ENCODE data around the gene FAM53B. TPM values are rescaled to one million over a fixed set of nuclear protein-coding genes. Genes with fewer than 3 reads are reported as not detected.

Gene FAM53B
- total and polyA plus RNA-seq, 2 experiments from 2014 or later: 2.1 to 10.1 TPM

DNA sequence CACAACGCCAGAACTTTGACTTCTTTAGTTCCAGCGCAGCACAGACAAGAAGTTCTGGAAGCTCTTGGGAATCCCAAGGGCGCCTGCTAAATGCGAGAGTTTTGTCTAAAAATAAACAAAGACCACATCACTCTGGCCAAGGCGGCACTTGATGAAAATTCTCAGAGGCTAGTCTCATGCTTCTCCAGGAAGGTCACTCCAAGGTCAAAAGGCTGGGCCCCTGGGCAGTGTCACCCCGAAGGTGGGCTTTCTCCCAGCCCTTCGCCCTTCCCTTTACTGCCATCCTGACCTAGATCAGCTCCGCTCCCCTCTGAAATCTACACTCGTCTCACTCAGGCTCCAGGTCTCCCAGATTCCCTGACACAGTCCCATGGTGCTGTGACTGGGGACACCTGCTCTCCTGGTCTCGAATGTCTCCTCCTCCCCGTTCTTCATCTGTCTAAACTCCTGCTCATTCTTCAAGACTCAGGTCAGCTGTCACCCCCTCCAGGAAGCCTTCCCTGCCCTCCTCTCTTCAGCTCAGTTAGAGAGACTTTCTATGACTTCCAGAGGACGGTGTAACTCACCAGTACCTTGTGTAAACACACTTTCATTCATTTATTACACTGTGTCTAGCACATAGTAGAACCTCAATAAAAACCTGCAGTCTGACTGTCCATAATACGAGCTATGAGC, 10.5 kb downstream of the FAM53B start:
- Histone ChIP-seq H3K27ac (no peak overlapping the region), H3K9me3 (ENCODE audit: low read depth) (no peaks in the 10 kb centered on the region), H3K4me3 (no peak overlapping the region), H3K4me2 (ENCODE audit: unreplicated experiment) (no peak overlapping the region), H3K9ac (no peak overlapping the region), H3K4me1 (ENCODE audit: insufficient read depth) (peaks cover 13% of the 10 kb centered on the region), H4K20me1 (ENCODE audit: insufficient read depth) (no peaks in the 10 kb centered on the region), H3K27me3 (replicated peaks; ENCODE audit: insufficient read depth) (no peaks in the 10 kb centered on the region), H3K36me3 (ENCODE audit: low read depth) (no peaks in the 10 kb centered on the region), H2AFZ (no peak overlapping the region), H3K9me2 (ENCODE audit: insufficient read depth) (no peaks in the 10 kb centered on the region), H3K79me2 (ENCODE audit: insufficient read depth) (peaks cover 38% of the 10 kb centered on the region), H3F3A (ENCODE audit: insufficient read depth) (peaks cover 8% of the 10 kb centered on the region; the same call in 1 of the 2 replicates)
- DNase-seq: no peak
- 97 to 98% methylated on average over 13 of the region's 13 CpGs for WGBS, 2 experiments (ENCODE audit: low coverage in 1 of 2, low lambda C conversion rate in 2 of 2, missing lambda C conversion rate in 2 of 2)
- in situ Hi-C loops (cut with MboI): loop anchor here (10.0 kb wide), 1 partner anchor 179 kb away; no protein-coding TSS in a partner anchor
- TF ChIP-seq EZH2phosphoT487 (IDR thresholded peaks at IDR 0.05; ENCODE audit: insufficient read depth, low read depth) (no peak), EZH2 (IDR thresholded peaks at IDR 0.05; ENCODE audit: insufficient read depth, poor library complexity, severe bottlenecking) (no peak)

DNA sequence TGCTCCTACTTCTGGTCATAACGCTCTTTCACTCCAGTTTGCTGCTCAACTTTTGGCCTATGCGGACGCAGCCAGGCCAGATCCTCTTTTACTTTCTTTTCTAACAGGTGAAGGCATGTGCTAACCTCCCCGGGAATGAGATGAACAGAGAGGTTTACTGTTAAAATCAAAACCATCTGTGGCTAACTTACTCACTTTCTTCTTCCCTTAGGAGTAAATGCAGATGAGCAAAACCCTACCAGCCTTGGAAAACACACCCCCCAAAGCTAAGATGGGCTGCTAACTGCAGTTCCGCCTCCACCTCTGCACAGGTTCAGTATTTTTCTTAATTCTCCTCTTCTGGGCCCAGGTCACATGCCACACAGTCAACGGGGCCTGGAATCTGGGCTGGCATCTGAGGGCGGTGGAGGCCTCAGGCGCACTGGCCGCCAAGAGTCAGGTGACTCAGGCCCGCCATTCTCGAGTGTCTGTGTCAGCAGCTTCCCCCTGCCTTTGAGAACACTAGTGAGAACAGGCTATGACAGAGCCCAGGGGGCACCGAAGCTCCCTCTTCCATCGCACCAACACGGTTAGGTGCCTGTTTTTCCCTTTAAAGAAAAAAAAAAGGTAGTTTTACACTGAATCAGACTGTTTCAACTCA, 11.1 kb downstream of the FAM53B start:
- DNase-seq: no peak
- Histone ChIP-seq H3K27ac (no peak overlapping the region), H3K9me2 (ENCODE audit: insufficient read depth) (no peaks in the 10 kb centered on the region), H3K4me2 (ENCODE audit: unreplicated experiment) (no peak overlapping the region), H3K36me3 (ENCODE audit: low read depth) (no peaks in the 10 kb centered on the region), H3F3A (ENCODE audit: insufficient read depth) (peaks cover 14% of the 10 kb centered on the region; the same call in 1 of the 2 replicates), H3K4me3 (no peak overlapping the region), H3K9ac (no peak overlapping the region), H4K20me1 (ENCODE audit: insufficient read depth) (no peaks in the 10 kb centered on the region), H3K9me3 (ENCODE audit: low read depth) (no peaks in the 10 kb centered on the region), H2AFZ (no peak overlapping the region), H3K4me1 (ENCODE audit: insufficient read depth) (peaks cover 19% of the 10 kb centered on the region), H3K79me2 (ENCODE audit: insufficient read depth) (peaks cover 31% of the 10 kb centered on the region), H3K27me3 (replicated peaks; ENCODE audit: insufficient read depth) (no peaks in the 10 kb centered on the region)
- in situ Hi-C loops (cut with MboI): loop anchor here (10.0 kb wide), 1 partner anchor 178 kb away; no protein-coding TSS in a partner anchor
- WGBS, 2 experiments (ENCODE audit: low coverage in 1 of 2, low lambda C conversion rate in 2 of 2, missing lambda C conversion rate in 2 of 2): 94% methylated on average over 14 of the region's 14 CpGs
- TF ChIP-seq EZH2 (IDR thresholded peaks at IDR 0.05; ENCODE audit: insufficient read depth, poor library complexity, severe bottlenecking) (no peak), EZH2phosphoT487 (IDR thresholded peaks at IDR 0.05; ENCODE audit: insufficient read depth, low read depth) (no peak)

DNA sequence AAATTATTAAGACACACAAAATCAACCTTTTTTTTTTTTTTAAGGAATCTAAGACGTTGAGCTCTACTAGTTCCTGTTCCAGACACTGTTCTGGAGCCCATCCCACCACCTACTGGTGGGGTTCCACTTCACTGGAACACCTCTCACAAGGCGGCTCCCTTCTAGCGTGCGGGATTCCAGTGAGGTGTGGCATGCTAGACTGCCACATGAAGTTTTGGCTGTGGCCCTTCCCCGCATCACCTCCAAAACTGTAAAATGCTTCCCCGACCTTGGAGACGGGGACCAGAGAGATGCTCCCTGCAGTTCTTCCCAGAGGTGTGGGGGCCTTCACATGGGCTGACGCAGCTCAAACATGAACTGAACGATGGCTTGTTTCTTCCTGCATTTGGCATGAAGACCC, 12.6 kb downstream of the FAM53B start:
- Histone ChIP-seq H3K79me2 (ENCODE audit: insufficient read depth) (peaks cover 16% of the 10 kb centered on the region), H3F3A (ENCODE audit: insufficient read depth) (peaks cover 14% of the 10 kb centered on the region; the same call in 1 of the 2 replicates), H3K36me3 (ENCODE audit: low read depth) (no peaks in the 10 kb centered on the region), H3K4me3 (no peak overlapping the region), H4K20me1 (ENCODE audit: insufficient read depth) (no peaks in the 10 kb centered on the region), H3K9me2 (ENCODE audit: insufficient read depth) (no peaks in the 10 kb centered on the region), H3K4me1 (ENCODE audit: insufficient read depth) (peaks cover 14% of the 10 kb centered on the region), H3K9ac (no peak overlapping the region), H3K4me2 (ENCODE audit: unreplicated experiment) (no peak overlapping the region), H2AFZ (no peak overlapping the region), H3K27ac (no peak overlapping the region), H3K27me3 (replicated peaks; ENCODE audit: insufficient read depth) (no peaks in the 10 kb centered on the region), H3K9me3 (ENCODE audit: low read depth) (no peaks in the 10 kb centered on the region)
- TF ChIP-seq EZH2phosphoT487 (IDR thresholded peaks at IDR 0.05; ENCODE audit: insufficient read depth, low read depth): no peak
- no peak for TF ChIP-seq EZH2 (IDR thresholded peaks at IDR 0.05; ENCODE audit: insufficient read depth, poor library complexity, severe bottlenecking)
- DNase-seq: no peak
- 93 to 94% methylated on average over 9 of the region's 9 CpGs for WGBS, 2 experiments (ENCODE audit: low coverage in 1 of 2, low lambda C conversion rate in 2 of 2, missing lambda C conversion rate in 2 of 2)
- in situ Hi-C loops (cut with MboI): loop anchor here (10.0 kb wide), 1 partner anchor 177 kb away; no protein-coding TSS in a partner anchor

DNA sequence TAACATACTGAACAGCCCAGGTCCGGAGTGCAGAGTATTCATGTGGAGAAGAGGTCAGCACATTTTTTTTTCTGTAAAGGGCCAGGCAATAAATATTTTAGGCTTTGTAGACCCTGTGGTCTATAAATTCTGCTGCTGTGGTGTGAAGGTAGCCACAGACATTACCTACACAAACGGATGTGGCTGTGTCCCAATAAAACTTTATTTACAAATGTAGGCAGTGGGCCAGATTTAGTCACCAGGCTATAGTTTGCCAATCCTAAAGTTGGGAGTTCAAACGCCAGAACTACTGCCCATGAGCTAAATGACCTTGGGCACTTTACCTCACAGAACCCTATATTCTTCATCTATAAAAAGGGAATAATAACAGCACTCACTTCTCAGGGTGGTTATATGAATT, 13.4 kb downstream of the FAM53B start:
- Histone ChIP-seq H3K4me3 (no peak overlapping the region), H3K4me1 (ENCODE audit: insufficient read depth) (peaks cover 10% of the 10 kb centered on the region), H3K9me2 (ENCODE audit: insufficient read depth) (no peaks in the 10 kb centered on the region), H3K27ac (no peak overlapping the region), H2AFZ (no peak overlapping the region), H3K36me3 (ENCODE audit: low read depth) (no peaks in the 10 kb centered on the region), H3K9me3 (ENCODE audit: low read depth) (no peaks in the 10 kb centered on the region), H3F3A (ENCODE audit: insufficient read depth) (peaks cover 14% of the 10 kb centered on the region; the same call in 1 of the 2 replicates), H4K20me1 (ENCODE audit: insufficient read depth) (no peaks in the 10 kb centered on the region), H3K27me3 (replicated peaks; ENCODE audit: insufficient read depth) (no peaks in the 10 kb centered on the region), H3K79me2 (ENCODE audit: insufficient read depth) (peaks cover 12% of the 10 kb centered on the region), H3K9ac (no peak overlapping the region), H3K4me2 (ENCODE audit: unreplicated experiment) (no peak overlapping the region)
- no peak for DNase-seq
- 81 to 91% methylated on average over 3 of the region's 3 CpGs for WGBS, 2 experiments (ENCODE audit: low coverage in 1 of 2, low lambda C conversion rate in 2 of 2, missing lambda C conversion rate in 2 of 2)
- TF ChIP-seq EZH2phosphoT487 (IDR thresholded peaks at IDR 0.05; ENCODE audit: insufficient read depth, low read depth): no peak
- no peak for TF ChIP-seq EZH2 (IDR thresholded peaks at IDR 0.05; ENCODE audit: insufficient read depth, poor library complexity, severe bottlenecking)
- in situ Hi-C loops (cut with MboI): loop anchor here (10.0 kb wide), 1 partner anchor 176 kb away; no protein-coding TSS in a partner anchor
